Cerebellar cortex (tissue), 1 donor: ENCODE measurements around the gene PRCD.

Experiments
- DNase-seq: peaks from one replicate; pipeline ENCODE4 v3.0.0-alpha.2; 2015; ENCODE audit warnings: low spot score

The PRCD gene

DNA sequence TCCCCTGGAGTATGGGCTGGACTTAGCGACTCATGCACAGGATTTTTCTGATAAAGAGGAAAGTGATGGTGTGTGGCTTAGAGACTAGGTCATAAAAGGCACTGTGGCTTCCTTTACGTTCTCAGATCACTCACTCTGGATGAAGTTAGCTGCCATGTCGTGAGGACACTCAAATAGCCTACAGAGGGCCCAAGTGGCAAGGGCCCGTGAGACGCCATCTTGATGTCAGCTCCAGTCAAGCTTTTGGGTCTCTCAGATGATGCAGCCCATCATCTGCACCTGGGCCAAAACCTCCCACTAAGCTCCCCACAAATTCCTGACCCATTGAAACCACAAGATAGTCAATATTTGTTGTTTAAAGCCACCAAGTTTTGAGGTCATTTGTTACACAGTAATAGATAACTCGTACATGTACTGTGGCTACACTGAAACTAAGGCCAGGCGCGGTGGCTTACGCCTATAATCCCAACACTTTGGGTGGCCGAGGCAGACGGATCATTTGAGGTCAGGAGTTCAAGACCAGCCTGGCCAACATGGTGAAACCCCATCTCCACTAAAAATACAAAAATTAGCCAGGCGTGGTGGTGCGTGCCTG lies 31.1 kb downstream of the PRCD start:
- no peak for DNase-seq

DNA sequence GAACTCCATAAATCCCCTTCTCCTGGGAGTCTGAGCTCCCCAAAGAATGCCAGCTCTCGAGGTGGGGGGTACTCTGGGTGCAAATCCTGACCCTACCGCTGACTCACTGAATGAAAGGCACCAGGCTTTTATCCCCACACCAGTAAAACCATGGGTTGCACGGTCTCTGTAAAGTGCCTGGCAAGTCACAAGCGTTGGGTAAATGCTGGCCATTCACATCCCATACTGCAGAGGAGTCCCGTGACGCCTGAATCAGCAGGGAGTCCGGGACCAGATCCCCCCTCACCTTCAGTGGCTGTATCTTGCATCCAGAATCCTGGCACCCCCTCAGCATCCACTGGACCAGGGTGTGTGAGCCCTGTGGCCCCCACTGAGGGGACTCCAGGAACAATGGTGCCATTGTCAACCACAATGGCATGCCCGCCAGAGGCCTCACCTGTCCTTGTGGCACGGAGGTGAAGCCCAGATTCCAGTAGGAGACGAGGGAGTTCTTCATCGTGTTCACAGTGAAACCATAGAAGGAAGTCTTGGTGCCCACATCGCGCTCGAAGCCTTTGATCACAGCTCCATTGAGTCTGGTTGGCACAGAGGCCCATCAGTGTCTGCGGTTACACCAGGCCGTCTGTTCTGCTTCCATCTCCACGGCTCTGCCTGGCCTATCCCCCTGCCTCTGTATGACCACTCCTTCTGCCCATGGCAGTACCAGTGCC lies 32.5 kb downstream of the PRCD start:
- DNase-seq, result no peak

DNA sequence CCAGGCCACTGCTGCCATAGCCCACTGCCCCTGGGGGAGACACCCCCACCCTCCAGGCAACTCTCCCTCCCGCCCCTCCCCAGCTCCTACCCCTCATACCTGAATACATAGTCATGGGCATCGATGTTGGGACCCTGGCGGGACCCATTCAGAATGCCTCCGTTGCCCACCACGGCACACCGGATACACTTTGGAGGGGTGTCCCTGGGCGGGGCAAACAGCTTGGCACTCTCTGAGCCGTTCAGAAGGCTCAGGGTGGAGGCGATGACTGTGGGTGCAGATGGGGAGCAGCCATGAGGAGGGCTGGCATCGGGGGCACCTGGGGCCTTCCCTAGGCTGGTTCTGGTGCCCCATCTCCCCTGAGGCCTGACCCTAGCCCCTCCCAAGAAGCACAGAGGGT lies 33.3 kb downstream of the PRCD start:
- DNase-seq, result no peak

DNA sequence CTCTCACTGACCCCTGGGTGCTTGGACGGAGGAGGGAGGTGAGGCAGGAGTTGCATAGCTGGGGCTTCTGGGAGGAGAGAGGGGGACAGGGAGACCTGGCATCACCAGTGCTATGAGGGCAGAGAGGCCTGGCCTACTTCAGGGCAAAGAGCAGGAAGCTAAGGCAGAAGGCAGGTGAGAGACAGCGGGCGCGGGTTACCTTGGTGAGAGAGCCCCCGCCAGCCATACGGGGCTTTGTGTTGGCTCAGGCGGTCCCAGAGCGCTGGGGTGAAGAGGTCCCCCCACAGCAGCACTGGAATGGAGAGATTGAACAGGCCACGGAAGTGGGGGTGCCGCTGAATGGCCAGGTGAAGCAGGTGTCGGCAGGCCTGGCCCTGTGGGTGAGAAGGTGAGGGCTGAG lies 34.3 kb downstream of the PRCD start:
- DNase-seq, result no peak

DNA sequence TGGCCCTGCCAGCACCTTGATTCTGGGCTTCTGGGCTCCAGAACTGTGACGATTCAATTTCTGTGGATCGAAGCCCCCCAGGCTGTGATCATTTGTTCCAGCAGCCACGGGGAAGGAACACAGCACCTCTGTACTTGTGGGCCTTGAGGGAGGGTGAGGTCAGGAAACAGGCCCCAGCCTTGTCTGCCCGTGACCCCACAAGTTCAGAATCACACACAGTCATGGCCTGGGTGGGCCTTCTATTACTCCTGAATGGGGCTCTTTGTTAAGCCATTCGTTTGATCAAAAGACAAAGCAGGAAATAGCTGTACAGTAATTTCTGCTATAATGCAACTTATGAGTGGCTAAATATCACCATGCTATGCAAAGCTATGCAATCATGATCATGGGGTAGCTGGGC lies 35.7 kb downstream of the PRCD start:
- DNase-seq, result no peak

DNA sequence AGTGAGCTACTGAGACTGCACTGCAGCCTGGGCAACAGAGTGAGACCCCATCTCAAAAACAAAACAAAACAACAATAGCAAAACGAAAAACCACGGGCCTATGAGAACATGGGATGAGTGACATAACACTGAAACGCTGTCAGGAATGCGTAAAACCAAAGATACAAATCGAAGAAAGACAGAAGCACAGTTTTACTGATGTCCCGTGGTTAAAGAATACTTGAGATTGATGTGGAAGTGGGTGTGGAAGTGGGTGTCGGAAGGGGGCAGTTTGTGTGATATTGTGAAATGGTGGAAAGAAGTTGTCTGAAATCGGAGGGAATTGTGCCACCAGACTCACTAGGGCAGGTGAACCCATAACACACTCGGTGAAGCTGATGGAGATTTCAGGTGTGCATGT lies 36.3 kb downstream of the PRCD start:
- no peak for DNase-seq

DNA sequence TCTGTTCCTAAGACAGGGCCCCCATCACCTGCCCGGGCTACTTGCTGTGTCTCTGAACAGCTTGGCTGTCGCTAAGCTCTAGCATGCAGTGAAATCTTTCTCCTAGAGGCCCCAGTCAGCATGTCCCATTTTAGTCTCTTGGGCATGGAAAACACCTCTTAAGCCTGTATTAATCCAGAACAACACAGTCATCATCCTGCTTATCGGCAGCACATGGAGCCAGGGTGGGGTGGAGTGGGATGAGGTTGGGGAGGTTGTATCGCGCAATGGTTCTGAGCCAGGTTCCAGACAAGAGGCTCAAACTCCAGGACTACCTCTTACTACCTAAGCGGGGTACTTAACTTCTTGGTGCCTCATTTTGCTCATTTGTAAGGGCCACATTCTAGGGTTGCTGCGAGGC lies 38.0 kb downstream of the PRCD start:
- no peak for DNase-seq

DNA sequence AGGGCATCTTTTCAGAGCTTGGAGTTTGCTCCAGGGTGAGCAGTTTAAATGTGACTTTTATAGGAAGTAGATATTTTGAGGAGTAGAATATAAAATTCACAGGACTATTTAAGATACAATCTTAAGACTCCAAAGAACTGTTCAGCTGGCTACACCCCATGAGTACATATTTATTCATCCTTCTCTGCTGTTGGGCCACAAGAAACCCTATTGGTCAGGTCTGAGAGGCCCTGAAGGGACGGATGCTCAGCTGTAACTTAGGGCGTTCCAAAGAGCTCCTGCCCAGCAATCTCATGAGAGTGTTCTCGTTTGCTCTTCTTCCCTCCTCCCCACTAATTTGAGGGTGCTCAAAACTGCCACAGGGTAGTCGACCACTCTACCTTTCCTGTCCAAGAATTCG lies 38.5 kb downstream of the PRCD start:
- no peak for DNase-seq

DNA sequence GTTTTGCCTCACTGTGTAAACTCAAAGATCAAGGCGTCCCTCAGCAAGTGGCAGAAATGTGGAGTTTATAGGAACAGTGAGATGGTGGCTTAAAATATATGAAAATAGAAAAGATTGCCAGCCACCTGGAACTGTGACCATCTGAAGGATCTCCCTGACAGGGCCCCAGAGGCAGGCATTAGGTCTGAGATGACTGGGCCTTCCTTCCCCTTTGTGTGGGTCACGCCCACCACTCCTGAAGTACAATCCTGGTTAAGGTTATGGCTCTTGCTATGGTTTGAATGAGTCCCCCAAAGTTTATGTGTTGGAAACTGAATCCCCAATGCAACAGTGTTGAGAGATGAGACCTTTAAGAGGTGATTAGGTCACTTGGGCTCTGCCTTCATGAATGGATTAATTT lies 39.4 kb downstream of the PRCD start:
- no peak for DNase-seq

DNA sequence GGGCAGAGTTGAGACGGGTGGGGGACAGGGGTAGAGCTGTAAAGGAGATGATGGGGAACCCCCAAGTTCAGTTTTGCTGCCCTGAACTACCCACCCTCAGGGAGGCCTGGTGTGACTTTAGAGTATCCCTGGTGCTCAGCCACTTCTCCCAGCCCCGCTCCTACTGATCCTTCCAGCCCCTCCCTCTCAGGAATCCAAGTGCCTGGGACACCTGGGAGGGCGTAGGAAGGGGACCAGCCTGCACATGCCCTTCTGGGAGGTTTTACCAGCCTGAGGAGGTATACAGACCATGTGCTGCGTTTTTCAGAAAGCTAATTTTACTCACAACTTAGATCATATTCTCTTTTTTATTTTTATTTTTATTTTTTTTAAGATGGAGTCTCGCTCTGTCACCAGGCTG lies 41.7 kb downstream of the PRCD start:
- no peak for DNase-seq

DNA sequence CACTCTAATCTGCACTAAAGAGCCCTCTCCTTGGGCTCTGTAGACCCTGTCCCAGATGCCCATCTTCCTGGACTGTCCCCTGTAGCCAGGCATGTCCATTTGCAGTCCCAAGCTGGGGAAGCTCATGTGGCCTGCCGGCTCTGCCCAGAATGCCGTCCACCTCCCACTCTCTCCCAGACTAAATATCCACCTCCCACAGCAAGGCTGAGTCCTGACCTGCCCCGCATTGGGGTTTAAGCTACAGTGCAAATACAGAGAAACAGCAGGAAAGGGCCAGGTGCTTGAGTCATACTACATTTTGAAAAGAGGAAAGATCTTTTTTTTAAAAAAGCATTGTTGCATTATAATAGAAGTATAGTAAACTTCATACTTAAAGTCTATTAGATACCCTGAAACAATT lies 42.8 kb downstream of the PRCD start:
- DNase-seq, result no peak

DNA sequence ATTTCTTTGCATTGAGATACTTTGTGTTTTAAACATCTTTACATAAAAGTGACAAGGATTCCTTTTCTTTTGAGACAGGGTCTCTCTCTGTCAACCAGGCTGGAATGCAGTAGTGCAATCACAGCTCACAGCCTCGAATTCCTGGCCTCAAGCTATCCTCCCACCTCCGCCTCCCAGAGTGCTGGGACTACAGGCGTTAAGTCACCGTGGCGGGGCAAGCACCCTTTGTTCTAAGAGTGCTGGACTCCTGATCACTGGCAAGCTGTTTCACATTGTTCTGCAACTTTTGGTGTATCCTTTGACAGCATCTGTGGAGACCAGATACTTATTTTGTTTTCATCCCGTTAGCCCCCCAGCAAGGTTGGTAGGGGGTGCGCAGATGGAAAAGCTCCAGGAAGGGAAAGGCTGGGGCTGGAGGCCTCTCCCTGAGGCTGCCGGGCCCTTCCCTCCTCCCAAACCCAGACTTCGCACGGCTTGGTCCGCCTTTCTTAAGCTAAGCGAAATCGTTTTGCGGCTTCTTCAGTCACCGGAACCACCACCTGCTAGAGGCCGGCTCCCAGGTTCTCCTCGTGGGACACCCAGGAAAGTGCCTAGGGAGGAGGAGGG lies 44.7 kb downstream of the PRCD start:
- no peak for DNase-seq

DNA sequence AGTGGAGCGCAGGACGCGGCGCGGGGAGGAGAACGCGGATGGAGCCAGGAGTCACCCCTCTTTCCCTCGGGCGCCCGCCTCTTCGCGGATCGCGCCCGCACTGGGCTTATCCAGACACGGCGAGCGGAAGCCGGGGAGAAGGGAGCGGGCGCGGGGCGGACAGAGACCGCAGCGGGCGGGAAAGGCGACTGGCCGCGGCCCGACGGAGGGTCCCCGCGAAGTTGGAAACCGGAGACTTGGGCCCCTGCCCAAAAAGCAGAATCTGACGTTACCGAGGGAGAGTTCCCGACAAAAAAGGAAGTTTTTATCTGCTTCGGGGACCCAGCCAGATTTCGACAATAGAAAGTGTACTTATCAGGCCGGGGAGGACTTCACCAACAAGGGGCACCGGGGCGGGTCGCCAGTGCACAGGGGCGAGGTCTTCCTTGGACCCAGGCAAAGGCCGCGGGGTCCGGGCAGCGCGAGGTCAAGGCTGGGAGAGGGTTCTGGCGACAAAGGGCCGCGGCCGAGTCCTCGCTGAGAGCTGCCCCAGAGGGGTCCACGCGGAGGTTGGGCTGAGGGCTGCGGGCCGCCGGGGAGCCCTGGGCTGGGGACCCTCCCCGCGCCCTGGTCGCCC lies 45.3 kb downstream of the PRCD start:
- no peak for DNase-seq

DNA sequence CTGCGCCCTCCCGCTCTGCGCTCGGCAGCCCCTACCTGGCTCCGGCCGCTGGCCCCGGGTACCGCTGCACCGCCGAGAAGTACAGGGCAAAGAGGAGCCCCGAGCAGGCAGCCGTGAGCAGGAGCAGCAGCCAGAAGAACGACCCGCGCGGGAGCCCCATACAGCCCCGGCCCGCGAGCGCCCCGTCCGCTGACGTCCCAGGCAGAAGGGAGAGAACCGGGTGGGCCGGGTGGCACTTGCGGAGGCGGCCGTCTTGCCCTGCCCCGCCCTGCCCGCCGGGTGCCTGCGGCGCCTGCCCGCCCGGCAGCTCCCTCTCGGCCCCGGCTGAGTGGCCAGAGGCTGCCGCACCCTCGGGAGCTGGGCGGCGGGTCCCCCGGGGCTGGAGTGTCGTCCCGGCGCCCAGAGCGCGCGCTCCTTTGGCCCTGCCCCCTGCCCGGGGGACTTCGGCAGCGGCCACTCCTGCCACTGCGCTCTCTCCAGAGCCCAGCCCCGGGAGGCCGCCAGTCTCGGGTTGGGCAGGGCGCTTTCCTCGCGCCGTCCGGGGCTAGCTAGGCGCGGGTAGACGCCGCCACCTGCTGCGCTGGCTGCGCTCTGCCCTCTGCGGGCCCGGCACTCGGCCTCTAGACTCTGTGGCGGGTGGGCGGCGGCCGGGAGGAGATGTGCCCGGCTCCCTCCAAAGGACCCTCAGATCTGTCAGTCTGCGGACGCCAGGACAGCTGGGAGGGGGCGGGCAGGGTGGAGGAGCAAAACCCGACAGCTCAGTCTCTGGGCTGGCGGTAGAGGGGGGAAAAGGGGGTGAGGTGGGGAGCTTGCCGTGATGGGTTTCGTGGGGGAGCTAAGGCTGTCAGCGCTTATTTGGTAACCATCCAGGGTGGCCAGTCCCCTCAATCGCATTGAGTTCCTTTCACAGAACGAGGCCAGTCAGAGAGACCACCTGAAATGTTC lies 46.1 kb downstream of the PRCD start, which contains the start of gene ST6GALNAC2:
TSS of gene ST6GALNAC2 (minus strand) at position 212 of the 945 bp plus-strand sequence. CDS start at position 160, 52 bp downstream.
- no peak for DNase-seq

DNA sequence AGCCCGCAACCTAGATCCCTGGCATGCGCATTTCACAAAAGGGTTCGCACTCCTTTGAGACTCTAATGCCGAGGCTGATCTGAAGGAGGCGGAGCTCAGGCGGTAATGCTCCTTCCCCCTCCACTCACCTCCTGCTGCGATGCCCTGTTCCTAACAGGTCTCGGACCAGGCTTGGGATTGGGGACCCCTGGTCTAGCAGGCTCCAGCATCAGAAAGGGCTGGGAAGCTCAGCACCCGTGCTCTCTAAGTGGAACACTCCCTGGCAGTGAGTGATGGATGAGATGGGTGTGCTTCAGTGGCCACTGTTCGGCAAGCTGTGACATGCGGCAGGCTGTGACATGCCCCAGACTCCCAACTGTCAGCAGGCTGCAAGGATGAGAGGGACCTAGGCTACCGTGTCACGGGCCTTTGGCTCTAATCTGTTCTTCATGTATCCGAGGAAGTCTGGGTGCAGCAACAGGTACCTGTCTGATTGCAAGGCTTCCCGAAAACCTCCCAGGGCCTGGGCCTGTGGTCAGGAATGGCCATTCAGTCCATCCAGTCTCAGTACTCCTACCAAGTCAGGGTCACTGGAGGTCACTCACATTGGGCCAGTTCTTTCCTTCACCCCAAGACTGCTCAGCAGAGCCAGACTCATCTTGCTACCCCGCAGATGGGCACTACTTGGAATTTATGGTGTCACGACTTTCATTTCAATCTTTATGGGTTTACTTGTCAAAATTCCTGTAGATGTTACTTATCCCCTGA lies 47.1 kb downstream of the PRCD start:
- no peak for DNase-seq

DNA sequence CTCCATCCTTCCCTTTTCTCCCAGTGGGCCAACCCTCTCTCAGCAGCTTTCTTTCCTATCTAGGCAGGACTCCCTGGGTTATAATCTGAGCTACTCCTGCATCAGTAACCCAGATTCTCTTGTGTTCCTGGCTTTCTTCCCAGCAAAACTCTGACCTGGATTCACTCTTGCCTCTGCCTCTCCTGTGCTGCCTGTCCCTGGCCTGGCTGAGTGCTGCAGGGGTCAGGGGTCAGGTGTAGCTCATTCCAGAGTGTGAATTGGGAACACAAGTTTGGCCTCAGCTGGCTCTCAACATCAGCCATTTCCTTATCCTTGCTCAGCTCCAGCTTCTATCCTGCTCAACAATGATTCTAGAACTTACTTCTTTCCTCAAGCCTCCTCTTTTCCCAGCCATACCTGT lies 48.3 kb downstream of the PRCD start:
- peak; percentile 39 for DNase-seq

DNA sequence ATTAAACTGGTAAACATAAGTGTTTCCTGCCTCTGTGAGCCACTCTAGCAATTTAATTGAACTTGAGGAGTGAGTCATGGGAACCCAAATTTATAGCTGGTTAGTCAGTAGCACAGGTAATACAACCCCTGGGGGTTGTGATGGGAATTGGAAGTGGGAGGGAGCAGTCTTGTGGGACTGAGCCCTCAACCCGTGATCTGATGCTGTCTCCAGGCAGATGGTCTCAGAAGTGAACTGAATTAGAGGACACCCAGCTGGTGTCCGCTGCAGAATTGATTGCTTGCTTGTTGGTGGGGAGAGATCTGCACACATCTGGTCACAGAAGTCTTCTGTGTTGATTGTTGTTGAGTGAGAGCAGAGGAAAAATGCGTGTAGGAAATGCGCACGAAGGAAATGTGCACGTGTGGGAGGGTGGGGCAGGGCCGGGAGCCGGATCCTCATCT lies 53.6 kb downstream of the PRCD start:
- DNase-seq, result no peak

DNA sequence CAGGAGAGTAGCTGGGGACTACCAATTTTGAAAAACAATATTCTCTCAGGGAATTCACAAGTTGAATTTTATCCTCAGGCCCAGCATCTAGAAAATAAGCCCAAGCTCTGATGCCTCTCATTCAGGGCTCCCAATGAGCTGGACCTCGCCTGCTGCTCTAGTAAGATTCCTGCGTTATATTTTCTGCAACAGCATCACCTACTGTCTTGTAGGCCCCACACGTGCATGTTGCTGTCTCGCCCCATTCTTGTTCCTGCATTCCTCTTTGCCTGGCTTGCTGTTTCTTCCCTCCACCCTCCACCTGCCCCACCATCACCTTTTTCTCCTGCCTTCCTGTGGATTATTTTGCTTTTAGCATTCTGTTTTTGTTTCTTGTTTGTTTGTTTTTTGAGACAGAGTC lies 54.1 kb downstream of the PRCD start:
- no peak for DNase-seq

DNA sequence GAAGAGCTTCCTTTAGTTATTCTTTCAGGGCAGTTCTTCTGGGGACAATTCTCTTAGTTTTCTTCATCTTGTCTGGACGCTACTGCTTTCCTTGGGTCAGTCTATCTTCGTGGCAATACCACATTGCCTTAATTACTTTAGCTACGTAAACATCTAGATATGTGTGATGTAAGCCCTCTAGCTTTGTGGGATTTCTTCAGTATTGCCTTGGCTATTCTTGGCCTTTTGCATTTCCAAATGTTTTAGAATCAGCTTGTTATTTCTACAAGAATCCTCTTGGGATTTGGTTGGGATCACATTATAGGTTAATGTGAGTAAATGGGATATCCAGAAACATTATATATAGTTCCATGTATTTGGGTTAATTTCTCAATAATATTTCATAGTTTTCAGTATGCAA lies 54.8 kb downstream of the PRCD start:
- DNase-seq, result no peak
